Eye (tissue), 1 donor: ENCODE measurements around the gene PARVG.

ENCODE experiments used
- DNase-seq: peaks from one replicate; pipeline ENCODE4 v3.0.0-alpha.2; 2015

Gene PARVG

DNA sequence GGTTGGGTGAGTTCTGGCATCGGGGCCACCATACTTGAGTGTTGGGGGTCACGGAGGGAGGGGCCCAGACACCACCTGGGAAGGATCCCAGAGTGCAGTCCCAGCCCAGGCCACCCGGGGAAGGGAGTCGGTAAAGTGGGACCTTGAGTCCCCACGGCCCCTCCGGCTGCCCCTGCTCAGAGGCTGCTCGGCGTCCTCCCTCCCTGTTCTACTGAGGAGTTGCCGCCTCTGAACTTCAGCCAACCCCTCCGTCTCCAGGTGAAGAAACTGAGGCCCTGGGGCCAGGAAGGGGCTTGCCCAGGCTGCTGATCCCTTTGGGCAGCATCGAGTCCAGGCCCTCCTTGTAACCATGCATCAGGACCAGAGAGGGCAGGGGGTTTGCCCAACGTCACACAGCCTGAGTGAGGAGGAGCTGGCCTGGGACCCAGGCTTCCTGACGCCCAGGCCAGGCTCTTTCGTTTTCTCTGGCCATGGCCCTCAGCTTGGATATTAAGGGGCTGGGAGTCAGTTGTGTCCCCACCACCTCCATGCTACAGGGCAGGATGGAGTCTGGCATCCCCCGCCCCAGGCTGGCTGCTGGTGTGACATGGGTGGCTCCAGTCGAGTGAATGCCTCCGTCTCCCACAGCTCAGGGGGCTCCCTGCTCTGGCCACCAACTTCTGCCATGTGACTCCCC is 1.3 kb downstream of the PARVG start:
- DNase-seq = no peak

DNA sequence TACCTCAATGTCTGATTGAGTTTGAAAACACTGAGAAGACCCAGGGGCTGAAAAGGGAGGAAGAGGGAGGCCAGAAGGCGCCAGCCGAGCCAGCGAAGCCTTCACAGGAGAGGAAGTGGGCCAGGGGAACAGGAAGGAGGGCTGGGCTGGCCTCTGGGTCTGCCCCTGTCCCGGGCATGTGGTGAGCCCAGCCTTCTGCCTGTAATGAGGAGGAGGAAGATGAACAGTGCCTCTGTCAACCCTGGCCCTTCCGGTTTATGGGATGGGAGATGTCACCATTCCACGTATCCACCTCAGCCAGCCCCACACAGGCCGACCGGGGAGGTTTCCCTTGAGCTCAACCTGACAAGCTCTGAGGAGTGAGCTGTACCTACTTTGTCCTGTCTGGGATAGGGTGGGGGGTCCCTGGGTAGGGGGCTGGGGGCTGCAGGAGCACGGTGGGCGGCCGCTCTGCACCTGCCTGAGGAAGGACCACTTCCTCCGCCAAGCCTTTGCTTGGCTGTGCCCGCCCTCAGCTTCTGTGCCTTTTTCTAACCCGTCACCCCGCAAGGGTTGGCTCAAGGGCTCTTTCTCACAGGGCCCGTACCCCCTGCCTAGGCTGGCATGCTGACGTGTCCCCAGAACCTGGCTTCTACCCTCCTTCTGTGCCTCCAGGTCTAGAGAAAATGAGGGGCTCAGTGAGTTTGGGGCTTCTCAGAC is 2.0 kb downstream of the PARVG start:
- DNase-seq = no peak

- no peak for DNase-seq
These were observed 2.5 kb downstream of the PARVG start for GRCh38 chr22:44183287-44183588.

GRCh38 chr22:44184006-44184405 is 3.3 kb downstream of the PARVG start:
- no peak for DNase-seq

DNA sequence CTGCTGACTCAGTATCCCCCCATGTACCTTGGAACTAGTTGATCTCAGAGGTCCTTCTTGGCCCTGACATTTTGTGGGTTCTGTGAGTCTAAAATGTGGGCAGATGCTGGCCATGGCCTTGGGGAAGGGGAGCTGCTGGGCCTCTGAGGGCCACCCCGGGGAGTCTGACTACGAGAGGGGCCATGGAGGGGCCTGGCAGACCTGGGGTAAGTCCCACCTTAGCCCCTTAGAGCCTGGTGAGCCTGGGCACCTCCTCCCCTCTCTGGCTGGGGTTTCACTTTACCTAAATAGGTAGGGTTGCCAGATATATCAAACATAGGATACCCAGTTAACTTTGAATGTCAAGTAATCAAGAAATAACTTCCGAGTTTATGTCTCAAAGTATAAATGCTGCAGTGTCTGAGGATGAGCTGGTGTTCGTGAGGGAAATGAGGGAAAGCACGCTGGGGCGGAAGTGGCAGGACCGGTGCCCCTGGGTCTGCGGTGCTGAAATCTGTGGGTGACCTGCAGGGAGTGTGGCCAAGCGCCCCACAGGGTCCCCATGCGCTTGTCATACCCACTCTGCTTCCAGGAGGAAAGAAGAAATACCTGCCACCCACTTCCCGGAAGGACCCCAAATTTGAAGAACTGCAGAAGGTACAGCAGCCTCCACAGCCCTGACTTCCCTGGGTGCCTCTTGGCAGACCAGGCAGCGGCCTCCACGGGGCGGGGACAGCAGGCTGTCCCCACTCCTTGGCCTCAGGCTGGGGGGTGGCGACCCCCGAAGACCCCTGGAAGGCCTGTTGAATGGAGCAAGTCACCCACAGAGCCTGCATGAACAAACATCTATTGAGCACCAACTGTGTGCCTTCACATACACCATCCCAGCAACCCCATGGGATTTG is 4.8 kb downstream of the PARVG start:
- no peak for DNase-seq

DNA sequence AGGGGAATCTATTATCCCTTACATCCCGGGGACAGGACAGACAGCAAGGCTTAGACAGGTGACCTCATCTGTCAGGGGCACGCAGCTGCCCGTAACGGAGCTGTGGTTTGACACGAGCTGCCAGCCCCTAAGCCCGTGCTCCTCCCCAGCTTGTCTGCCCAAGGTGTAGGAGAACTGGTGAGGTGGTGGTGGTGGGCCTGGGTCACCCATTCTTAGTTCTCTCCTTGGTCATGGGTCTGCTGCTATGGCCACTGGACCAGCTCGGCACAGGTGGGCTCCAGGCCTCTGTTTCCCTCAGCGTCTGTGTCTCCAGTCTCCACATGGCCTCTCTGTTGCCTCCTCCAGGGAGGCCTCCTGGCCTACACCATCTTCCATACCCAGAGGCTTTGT is 5.4 kb downstream of the PARVG start:
- DNase-seq = no peak

GRCh38 chr22:44186737-44187136 is 6.0 kb downstream of the PARVG start:
- no peak for DNase-seq

DNA sequence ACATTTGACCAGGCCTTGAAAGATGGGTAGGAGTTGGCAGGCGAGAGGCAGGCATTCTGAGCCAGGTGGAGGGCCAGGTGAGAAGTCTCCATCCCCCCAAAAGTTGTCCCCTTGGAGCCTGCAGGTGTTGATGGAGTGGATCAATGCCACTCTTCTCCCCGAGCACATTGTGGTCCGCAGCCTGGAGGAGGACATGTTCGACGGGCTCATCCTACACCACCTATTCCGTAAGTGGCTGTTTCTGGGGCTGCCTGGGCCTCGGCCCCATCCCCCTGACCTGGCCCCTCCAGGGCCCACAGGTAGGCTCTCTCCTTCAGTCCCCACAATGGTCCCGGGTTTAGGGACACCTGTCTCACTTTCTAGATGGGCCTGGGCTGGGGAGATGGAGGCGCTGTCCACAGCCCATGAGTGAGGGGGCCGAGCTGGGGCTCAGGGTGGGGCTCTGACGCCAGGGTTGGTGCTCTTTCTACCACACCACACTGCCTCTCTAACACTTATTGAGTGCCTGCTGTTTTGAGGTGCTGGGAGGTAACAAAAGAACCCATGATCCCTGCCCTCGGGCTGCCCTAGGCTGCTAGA is 7.0 kb downstream of the PARVG start:
- DNase-seq = no peak

DNA sequence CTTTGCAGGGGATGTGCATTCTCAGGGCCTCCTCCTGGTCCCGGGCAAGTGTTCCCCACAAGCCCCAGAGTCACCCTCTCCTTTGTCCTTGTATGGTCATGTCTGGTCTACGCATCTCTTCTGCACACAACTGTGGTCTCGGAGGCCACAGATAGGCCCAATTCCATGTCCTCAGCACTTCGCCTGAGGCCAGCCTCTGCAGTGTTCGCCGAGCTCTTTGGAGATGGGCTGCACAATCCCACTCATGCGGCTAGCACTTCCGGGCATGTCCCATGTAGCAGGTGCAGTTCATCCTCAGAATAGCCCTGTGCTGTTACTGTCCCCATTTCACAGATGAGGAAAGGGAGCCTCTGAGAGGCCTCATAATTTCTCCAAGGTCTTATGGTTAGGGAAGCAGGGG is 7.6 kb downstream of the PARVG start:
- no peak for DNase-seq

GRCh38 chr22:44188986-44189630 is 8.4 kb downstream of the PARVG start:
- no peak for DNase-seq

GRCh38 chr22:44190381-44190976 is 9.8 kb downstream of the PARVG start:
- no peak for DNase-seq

GRCh38 chr22:44191036-44191454 is 10.3 kb downstream of the PARVG start:
- no peak for DNase-seq

GRCh38 chr22:44192098-44192815 is 11.5 kb downstream of the PARVG start:
- DNase-seq = no peak

DNA sequence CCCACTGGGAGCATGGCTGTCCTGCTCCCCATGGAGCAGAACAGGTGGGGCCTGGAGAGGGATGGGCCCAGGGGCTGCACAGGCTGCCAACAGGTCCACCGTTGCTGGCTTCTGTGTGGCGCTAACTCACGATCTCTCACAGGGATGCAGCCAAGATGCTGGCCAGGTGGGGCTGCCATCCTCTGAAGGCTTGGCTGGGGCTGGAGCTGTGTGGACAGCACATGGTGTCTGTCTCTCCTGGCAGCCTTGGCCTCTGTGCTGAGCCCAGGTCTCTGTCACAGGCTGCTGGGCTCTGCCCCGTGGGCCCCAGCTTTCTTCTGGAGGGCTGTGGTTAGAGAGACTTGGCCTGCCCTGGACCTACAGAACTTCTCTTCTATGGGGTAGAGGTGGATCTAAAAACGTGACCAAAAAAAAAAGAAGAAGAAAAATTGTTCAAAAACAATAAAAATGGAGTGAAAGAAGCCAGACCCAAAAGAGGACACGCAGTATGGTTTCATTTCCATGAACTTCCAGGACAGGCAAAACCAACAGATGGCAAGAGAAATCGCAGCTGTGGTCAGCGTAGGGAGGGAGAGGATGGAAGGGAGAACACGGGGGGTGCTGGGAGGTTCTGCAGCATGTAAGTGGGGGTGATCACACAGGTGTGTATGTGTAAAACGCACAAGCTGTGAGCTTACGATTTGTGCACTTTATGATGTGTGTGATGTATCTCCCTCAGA is 12.2 kb downstream of the PARVG start:
- DNase-seq = no peak

DNA sequence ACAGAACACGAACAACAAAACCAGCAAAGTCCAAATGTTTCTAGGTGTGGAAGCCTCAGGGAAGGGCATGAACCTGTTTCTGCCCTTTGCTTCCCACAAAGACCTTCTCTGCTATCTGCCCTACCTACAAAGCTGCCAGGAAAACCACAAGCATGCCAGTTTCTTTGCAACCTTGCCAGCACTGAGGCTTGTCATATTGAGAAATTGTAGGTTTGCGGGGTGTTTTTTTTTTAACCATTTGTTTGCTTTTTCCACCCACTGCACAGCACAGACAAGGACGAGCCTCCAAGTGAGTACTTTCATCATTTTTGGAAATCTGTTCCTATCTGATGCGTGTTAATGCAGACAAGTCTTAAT is 12.8 kb downstream of the PARVG start:
- no peak for DNase-seq

DNA sequence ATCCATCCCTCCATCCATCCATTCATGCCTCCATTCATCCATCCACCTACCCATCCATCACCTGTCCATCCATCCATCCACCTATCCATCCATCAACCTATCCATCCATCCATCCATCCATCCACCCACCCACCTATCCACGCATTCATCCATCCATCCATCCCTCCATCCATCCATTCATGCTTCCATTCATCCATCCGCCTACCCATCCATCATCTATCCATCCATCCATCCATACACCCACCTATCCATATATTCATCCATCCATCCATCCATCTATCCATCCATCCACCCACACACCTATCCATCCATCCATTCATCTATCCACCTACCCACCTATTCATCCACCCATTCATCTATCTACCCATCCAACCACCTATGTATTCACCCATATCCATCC is 13.8 kb downstream of the PARVG start:
- no peak for DNase-seq

GRCh38 chr22:44195189-44195871 is 14.6 kb downstream of the PARVG start:
- no peak for DNase-seq

DNA sequence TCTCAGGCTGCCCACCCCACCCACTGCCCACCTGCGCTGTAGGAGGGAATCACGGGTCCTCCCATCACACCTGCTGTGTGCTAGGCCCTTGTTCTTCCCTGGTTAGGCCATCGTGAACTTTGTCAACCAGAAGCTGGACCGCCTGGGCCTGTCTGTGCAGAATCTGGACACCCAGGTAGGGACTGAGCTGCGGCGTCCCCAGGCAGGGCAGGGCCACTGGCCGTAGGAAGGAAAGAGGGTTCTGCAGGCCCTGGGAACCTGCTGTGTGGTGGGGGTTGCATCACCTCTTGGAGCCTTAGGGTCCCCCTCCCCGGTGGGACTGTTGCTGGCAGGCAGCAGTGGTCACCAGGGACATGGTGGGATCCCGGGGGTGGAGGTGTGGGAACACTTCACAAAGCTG is 15.5 kb downstream of the PARVG start:
- DNase-seq = no peak

DNA sequence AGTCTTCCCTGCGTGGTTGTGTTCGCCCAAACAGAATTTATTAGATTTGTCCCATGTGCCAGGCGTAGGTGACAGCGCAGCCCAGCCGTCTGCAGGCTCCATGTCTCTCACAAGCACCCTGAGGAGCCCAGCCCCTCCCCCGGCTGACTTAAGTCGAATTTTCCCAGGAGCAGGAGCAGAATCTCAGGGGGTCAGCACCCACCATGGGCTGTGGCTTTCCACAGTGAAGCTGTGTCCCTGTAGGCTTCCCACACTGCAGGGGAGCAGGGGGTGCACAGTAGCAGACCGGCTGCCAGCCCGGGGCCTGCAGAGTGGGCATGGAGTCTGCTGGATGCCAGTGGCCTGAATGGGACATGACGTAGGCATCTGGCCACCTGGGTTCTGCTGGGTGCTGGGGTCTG is 16.0 kb downstream of the PARVG start:
- no peak for DNase-seq

DNA sequence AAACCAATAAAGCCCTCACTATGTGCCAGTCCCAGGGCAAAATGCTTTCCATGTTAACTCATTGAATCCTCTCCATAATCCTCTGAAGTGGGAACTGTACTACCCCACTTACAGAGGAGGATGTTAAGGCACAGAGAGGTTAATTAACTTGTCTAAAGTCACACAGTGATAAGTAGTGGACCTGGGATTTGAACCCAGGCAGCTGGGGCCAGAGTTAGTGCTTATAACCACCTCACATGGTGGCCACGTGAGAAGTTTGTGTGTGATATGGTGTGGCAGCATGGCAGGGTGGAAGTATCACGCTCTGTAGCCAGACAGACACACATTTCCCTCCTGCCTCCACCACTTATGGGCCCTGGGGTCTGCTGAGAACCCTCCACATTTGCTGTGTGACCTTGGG is 16.5 kb downstream of the PARVG start:
- DNase-seq = no peak

DNA sequence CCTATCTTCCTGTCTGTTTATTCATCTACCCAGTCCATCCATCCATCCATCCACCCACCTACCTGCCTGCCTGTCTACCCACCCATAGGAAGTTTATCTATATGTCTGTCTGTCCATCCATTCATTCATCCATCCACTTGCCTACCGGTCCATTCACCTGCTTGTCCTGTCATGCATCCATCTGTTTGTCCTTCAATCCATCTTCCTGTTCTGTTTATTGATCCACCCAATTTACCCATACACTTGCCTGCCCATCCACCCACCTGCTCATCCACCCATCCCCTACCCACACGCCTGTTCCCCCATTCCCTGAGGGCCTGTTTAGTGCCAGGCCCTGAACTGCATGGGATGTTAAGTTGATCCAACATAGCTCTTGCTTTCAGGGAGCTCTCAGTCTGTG is 18.4 kb downstream of the PARVG start:
- no peak for DNase-seq
